ENCODE data around the gene ALG13. TPM values are rescaled to one million over a fixed set of nuclear protein-coding genes. Genes with fewer than 3 reads are reported as not detected.

ALG13 gene
- total and polyA plus RNA-seq, 12 donors: 17.3 to 36.6 (median 21.6) TPM

GRCh38 chrX:111728096-111728495 lies 47.1 kb downstream of the ALG13 start:
- H3K27me3 ChIP-seq: peaks cover 0 to 18% (median 0%) of the 10 kb centered on the region in 7 donors

GRCh38 chrX:111731351-111731750 lies 50.4 kb downstream of the ALG13 start:
- no peak for DNase-seq
- Histone ChIP-seq H3K4me1 (no peaks in the 10 kb centered on the region), H3K4me3 (no peak overlapping the region), H3K36me3 (peaks cover 0 to 96% (median 0%) of the 10 kb centered on the region in 9 donors), H3K27ac (no peak overlapping the region), H3K9me3 (no peaks in the 10 kb centered on the region), H3K27me3 (peaks cover 0 to 21% (median 0%) of the 10 kb centered on the region in 7 donors)
- WGBS, 2 donors: 68 to 77% methylated on average over 4 of the region's 4 CpGs
- no peak for ATAC-seq
- TF ChIP-seq CTCF (IDR thresholded peaks at IDR 0.05): no peak
- intact Hi-C loops (cut with DNase I): no loop called here

More at GRCh38 chrX:111728096-111728495, 47.1 kb downstream of the ALG13 start:
- Histone ChIP-seq H3K27ac (no peak overlapping the region), H3K4me3 (no peak overlapping the region), H3K36me3 (peaks cover 0 to 94% (median 0%) of the 10 kb centered on the region in 9 donors), H3K4me1 (no peaks in the 10 kb centered on the region), H3K9me3 (no peaks in the 10 kb centered on the region)
- DNase-seq (no peak), ATAC-seq (no peak)
- TF ChIP-seq CTCF (IDR thresholded peaks at IDR 0.05): no peak
- intact Hi-C loops (cut with DNase I): no loop called here
- 97 to 100% methylated on average over 2 of the region's 2 CpGs for WGBS, 2 donors

- 66 to 79% methylated on average over 3 of the region's 3 CpGs for WGBS, 2 donors
- Histone ChIP-seq H3K4me3 (no peak overlapping the region), H3K4me1 (no peaks in the 10 kb centered on the region), H3K36me3 (peaks cover 0 to 98% (median 5%) of the 10 kb centered on the region in 9 donors), H3K9me3 (no peaks in the 10 kb centered on the region), H3K27me3 (peaks cover 0 to 11% (median 0%) of the 10 kb centered on the region in 7 donors), H3K27ac (no peak overlapping the region)
- DNase-seq: no peak
- no peak for ATAC-seq
- intact Hi-C loops (cut with DNase I): no loop called here
- TF ChIP-seq CTCF (IDR thresholded peaks at IDR 0.05): no peak
Measured at GRCh38 chrX:111736571-111736970, 55.6 kb downstream of the ALG13 start.

- peaks cover 0 to 98% (median 5%) of the 10 kb centered on the region in 9 donors for H3K36me3 ChIP-seq
- DNase-seq: no peak
- 86 to 95% methylated on average over 2 of the region's 2 CpGs for WGBS, 2 donors
- peaks cover 0 to 7% (median 0%) of the 10 kb centered on the region in 7 donors for H3K27me3 ChIP-seq
- ATAC-seq: no peak
- H3K9me3 ChIP-seq: no peaks in the 10 kb centered on the region
- H3K4me1 ChIP-seq: no peaks in the 10 kb centered on the region
- TF ChIP-seq CTCF (IDR thresholded peaks at IDR 0.05): no peak
- intact Hi-C loops (cut with DNase I): no loop called here
- H3K27ac ChIP-seq: no peak overlapping the region
- H3K4me3 ChIP-seq: no peak overlapping the region
Measured at GRCh38 chrX:111742018-111742417, 61.0 kb downstream of the ALG13 start.

All from heart right ventricle (tissue), 16 donors.